Neuron (in vitro differentiated cells): ENCODE data around the gene MORF4L1.
"Not testable (repeated sequence)": the region's sequence is repeated elsewhere in the genome, so short reads cannot be mapped to it uniquely, and the experiment has no call there.

Experiments used
- H2AFZ ChIP-seq: one replicate; pipeline ENCODE4 v1.6.1; 2013; ENCODE audit warnings: low read depth, mild to moderate bottlenecking, inconsistent platforms, low read length, moderate library complexity
- H3K27me3 ChIP-seq: one replicate; pipeline ENCODE4 v1.6.1; 2013; ENCODE audit warnings: low read length; ENCODE audit not compliant: insufficient read depth
- H3K36me3 ChIP-seq: one replicate; pipeline ENCODE4 v1.6.1; 2013; ENCODE audit warnings: low read length; ENCODE audit not compliant: insufficient read depth
- H3K4me1 ChIP-seq: one replicate; pipeline ENCODE4 v1.6.1; 2013; ENCODE audit warnings: low read length; ENCODE audit not compliant: insufficient read depth
- H3K4me3 ChIP-seq: 2 replicates; pipeline ENCODE4 v1.5.1; 2013; ENCODE audit warnings: mild to moderate bottlenecking, low read length, moderate library complexity
- H3K9me3 ChIP-seq: one replicate; pipeline ENCODE4 v1.6.1; 2013; ENCODE audit warnings: low read length

The MORF4L1 gene, protein sequence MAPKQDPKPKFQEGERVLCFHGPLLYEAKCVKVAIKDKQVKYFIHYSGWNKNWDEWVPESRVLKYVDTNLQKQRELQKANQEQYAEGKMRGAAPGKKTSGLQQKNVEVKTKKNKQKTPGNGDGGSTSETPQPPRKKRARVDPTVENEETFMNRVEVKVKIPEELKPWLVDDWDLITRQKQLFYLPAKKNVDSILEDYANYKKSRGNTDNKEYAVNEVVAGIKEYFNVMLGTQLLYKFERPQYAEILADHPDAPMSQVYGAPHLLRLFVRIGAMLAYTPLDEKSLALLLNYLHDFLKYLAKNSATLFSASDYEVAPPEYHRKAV

GRCh38 chr15:78872155-78872971 lies at the start of gene MORF4L1:
TSS of gene MORF4L1 (plus strand) at chr15:78872890. CDS start at chr15:78873018, 128 bp downstream.
- H3K27me3 ChIP-seq = no peaks in the 10 kb centered on the region
- peak within 1 kb of the TSS; percentile 76 for H3K4me3 ChIP-seq
- H3K36me3 ChIP-seq = no peaks in the 10 kb centered on the region
- H3K4me1 ChIP-seq = peaks cover 17% of the 10 kb centered on the region
- H3K9me3 ChIP-seq = no peaks in the 10 kb centered on the region
- peak within 1 kb of the TSS; percentile 96 for H2AFZ ChIP-seq

GRCh38 chr15:78828920-78829319 lies 43.8 kb upstream of the MORF4L1 start:
- Histone ChIP-seq H3K27me3 (no peaks in the 10 kb centered on the region), H3K36me3 (no peaks in the 10 kb centered on the region), H3K9me3 (no peaks in the 10 kb centered on the region), H2AFZ (no peak overlapping the region), H3K4me1 (peaks cover 5% of the 10 kb centered on the region), H3K4me3 (no peak overlapping the region)

DNA sequence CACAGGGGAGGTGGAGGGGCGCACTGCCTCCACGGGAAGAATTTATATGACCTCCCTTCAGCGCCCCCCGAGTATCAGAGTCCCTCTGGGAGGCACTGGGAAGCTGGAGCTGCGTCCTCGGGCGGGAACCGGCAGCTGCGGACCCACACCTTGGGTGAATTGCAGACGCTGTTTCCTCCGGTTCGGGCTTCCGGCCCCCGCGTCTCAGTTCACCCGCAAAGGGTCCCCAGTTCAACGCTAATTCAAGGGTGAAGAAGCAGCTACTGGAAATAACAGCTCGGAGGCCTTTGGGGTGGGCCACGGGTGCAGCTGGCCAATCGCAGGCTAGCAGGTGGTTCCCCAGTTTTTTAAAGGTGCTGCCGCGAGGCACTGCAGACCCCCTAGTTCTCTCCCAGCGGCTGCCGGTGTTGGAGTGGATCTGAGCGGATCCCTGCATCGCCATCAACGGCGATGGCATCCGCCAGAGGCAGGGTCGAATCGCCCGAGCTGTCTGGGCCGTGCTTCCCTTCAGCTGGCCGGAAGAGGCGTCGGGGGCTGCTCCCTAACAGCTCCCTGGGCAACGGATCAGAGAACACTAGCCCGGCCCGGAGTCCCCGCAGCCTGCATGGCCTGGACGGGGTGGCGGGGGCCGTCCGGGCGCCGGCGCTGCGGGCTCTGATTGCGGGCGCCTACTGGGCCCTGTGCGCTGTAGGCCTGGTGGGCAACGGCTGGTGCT lies 42.0 kb upstream of the MORF4L1 start:
- no peaks in the 10 kb centered on the region for H3K9me3 ChIP-seq
- H3K4me1 ChIP-seq = no peaks in the 10 kb centered on the region
- no peak overlapping the region for H2AFZ ChIP-seq
- no peaks in the 10 kb centered on the region for H3K27me3 ChIP-seq
- no peaks in the 10 kb centered on the region for H3K36me3 ChIP-seq
- H3K4me3 ChIP-seq = no peak overlapping the region

DNA sequence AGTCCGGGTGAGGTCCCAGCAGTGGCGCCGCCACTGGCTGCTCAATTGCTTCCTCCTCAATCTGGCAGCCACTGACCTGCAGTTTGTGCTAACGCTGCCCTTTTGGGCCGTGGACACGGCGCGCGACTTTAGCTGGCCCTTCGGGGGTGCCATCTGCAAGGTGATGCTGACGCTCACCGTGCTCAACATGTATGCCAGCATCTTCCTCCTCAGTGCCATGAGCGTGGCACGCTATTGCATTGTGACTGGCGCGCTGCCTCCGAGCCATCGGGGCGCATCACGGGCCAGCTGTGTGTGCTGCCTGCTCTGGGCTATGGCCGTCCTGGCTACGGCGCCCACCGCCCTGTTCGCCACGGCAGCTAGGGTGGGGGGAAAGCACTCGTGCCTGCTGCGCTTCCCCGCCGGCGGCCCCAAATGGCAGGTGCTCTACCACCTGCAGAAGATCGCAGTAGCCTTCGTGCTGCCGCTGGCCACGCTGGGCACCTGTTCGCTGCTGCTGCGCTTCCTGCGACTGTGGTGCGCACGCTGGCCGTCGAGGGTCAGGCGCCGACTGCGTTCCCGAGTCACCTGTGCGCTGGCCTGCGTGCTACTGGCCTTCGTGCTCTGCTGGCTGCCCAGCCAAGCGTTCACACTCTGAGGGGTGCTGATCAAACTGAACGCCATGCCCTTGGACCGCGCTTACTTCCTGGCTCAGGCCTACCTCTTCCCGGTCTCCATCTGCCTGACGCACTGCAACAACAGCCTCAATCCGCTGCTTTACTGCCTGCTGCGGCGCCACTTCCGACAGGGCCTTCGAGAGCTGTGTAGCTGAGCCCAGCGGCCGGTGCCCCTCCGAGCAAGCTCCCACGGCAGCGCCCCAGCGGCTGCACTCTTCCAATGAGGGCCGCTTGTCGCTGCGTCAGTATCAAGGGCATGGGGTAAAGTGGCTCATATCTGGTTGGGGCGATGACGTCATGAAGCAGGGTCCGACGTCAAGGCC lies 41.2 kb upstream of the MORF4L1 start:
- Histone ChIP-seq H3K27me3 (no peaks in the 10 kb centered on the region), H2AFZ (no peak overlapping the region), H3K4me1 (no peaks in the 10 kb centered on the region), H3K4me3 (no peak overlapping the region), H3K9me3 (no peaks in the 10 kb centered on the region), H3K36me3 (no peaks in the 10 kb centered on the region)

GRCh38 chr15:78836333-78836732 lies 36.4 kb upstream of the MORF4L1 start:
- no peaks in the 10 kb centered on the region for H3K9me3 ChIP-seq
- H3K4me3 ChIP-seq = no peak overlapping the region
- no peaks in the 10 kb centered on the region for H3K27me3 ChIP-seq

DNA sequence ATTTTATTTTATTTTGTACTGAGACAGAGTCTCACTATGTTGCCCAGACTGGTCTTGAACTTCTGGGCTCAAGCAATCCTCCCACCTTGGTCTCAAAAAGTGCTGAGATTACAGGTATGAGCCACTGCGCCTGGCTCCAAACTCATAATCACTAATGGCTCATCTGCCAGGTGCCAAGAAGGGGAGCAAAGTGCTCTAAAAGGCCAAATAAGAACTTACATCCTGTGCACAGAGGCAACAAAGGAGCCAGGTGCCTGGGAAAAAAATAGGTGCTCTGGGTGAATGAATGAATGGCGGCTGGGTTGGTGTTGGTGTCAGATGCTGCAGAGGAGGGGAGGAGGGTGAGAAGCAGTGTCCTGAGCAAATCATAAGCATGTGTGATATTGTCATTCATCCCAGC lies 35.6 kb upstream of the MORF4L1 start:
- no peak overlapping the region for H2AFZ ChIP-seq
- no peaks in the 10 kb centered on the region for H3K9me3 ChIP-seq
- H3K4me3 ChIP-seq = no peak overlapping the region
- peaks cover 8% of the 10 kb centered on the region for H3K4me1 ChIP-seq
- H3K27me3 ChIP-seq = no peaks in the 10 kb centered on the region
- no peaks in the 10 kb centered on the region for H3K36me3 ChIP-seq

More at GRCh38 chr15:78836333-78836732, 36.4 kb upstream of the MORF4L1 start:
- Histone ChIP-seq H2AFZ (no peak overlapping the region), H3K4me1 (peaks cover 7% of the 10 kb centered on the region), H3K36me3 (no peaks in the 10 kb centered on the region)

DNA sequence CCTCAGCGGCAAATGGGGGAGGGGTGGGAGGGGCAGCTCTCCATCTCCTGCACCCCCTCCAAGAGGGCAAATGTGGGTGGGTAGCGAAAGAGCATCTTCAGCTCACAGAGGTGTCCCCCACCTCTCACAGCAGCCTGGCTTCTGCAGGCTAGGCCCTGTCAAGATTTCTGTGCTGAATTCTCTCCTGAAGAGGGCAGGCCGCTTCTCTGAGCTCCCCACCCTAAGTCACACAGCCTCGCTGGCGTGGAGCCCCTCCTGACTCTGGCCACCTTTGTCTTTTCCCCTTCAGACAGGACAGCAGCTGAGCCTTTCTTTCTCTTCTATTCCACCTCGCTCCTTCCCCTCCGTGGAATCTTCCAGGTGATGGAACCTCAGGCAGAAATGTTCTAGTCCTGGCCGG lies 35.1 kb upstream of the MORF4L1 start:
- no peak overlapping the region for H2AFZ ChIP-seq
- H3K36me3 ChIP-seq = no peaks in the 10 kb centered on the region
- H3K4me1 ChIP-seq = peaks cover 8% of the 10 kb centered on the region
- no peak overlapping the region for H3K4me3 ChIP-seq
- H3K9me3 ChIP-seq = no peaks in the 10 kb centered on the region
- H3K27me3 ChIP-seq = no peaks in the 10 kb centered on the region

DNA sequence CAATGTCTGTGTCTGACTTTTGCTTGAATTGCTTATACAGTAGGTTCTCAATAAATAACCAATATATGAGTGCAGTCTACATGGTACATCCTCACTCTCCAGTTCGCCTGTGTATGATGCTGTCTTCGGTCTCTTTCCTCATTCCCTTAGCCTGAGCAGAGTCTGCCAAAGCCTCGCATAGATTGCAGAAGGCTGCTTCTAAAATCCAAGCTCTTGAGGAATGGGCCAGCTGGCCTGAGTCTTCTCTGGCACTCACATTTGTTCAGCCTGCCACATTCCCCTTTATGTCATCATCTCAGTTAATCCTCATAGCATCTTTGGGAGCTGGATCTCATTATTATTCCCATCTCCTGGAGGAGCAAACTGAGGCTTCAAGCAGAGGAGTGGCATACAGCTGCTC lies 34.2 kb upstream of the MORF4L1 start:
- peaks cover 8% of the 10 kb centered on the region for H3K4me1 ChIP-seq
- H3K9me3 ChIP-seq = no peaks in the 10 kb centered on the region
- H3K27me3 ChIP-seq = no peaks in the 10 kb centered on the region
- no peaks in the 10 kb centered on the region for H3K36me3 ChIP-seq
- no peak overlapping the region for H2AFZ ChIP-seq
- no peak overlapping the region for H3K4me3 ChIP-seq

- not testable (repeated sequence) for H3K4me3 ChIP-seq, H3K9me3 ChIP-seq, H3K36me3 ChIP-seq, H3K27me3 ChIP-seq, H3K4me1 ChIP-seq, H2AFZ ChIP-seq
These were observed 33.5 kb upstream of the MORF4L1 start for GRCh38 chr15:78839151-78839550.

DNA sequence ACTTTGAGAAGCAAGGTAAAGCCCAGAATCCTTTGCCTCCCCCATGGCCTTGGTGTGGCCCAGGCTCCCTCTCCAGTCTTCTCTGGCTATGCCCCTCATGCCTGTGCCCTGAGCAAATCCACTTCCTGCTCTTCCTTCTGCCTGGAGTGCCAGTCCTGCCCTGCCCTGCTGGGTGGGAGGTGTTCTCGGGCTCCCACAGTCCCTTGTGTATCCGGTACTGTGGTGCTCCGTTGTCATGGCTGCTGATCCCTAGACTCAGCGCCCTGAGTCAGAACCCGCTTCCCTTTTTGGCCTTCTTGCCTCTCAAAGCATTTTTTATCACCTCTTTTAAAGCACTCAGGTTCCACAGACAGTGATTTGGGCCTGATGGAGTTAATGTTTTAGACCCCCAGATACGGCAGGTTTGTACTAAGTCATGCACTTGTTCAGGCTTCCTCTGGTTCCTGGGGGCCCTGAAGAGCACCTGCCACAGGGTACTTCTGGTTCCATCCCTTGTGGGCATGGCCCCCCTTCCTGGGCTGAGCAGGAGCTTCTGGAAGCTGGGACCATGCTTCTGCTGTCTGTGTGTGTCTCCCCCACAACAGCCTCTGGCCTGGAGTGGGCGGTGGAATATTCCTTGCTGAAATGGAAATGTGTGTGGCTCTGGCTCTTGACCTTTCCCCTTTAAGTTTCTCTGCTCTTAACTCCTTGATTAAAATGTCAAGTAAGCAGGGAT lies 31.9 kb upstream of the MORF4L1 start:
- no peaks in the 10 kb centered on the region for H3K27me3 ChIP-seq
- no peaks in the 10 kb centered on the region for H3K36me3 ChIP-seq
- H2AFZ ChIP-seq = no peak overlapping the region
- no peak overlapping the region for H3K4me3 ChIP-seq
- H3K4me1 ChIP-seq = peaks cover 8% of the 10 kb centered on the region
- no peaks in the 10 kb centered on the region for H3K9me3 ChIP-seq

DNA sequence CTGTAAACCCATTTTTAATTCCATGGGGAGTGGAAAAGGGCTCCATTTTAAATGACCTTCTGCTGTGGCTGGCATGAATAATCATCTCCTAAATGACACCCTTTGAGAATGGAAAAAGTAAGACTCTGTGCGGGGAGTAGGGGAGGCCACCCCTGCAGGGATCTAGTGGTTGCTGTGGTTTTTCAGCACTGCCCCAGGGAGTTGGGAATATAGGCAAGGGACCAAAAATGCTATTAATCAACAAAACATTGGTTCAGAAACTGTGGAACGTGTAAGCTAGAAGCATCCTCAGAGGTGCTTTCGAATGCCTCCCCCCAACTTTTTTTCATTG lies 31.3 kb upstream of the MORF4L1 start:
- Histone ChIP-seq H3K36me3 (no peaks in the 10 kb centered on the region), H3K27me3 (no peaks in the 10 kb centered on the region), H3K4me3 (no peak overlapping the region), H2AFZ (no peak overlapping the region), H3K4me1 (peaks cover 8% of the 10 kb centered on the region), H3K9me3 (no peaks in the 10 kb centered on the region)

GRCh38 chr15:78841891-78842290 lies 30.8 kb upstream of the MORF4L1 start:
- Histone ChIP-seq H3K9me3 (no peaks in the 10 kb centered on the region), H3K36me3 (no peaks in the 10 kb centered on the region), H2AFZ (no peak overlapping the region), H3K4me1 (peaks cover 8% of the 10 kb centered on the region), H3K27me3 (no peaks in the 10 kb centered on the region), H3K4me3 (no peak overlapping the region)
